HG03039 (cell line): Measurements from ENCODE around the gene HHAT.

Source experiments
- ATAC-seq: cut with Tn5 transposase; IDR thresholded peaks from one replicate; pipeline ENCODE4 v1.9.1; 2021; ENCODE audit warnings: mild to moderate bottlenecking, moderate library complexity; ENCODE audit not compliant: unreplicated experiment

The HHAT gene

DNA sequence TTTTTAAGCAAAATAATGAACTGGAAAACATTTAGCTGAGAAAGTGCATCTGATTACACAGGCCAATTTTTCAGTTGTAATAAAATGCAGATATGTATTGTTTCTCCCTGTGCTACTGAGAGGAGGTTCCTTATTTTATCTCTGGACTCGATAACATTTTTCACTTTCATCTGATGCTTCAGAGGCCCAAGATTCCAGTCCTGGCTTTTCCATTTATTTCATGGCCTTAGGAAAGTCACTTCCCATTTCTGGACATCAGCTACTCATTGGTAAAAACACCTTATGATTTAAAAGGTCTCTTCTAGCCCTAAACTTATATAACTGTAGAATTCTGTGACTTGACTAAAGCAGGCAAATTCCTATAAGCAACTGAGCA lies 203.5 kb downstream of the HHAT start:
- no peak for ATAC-seq

DNA sequence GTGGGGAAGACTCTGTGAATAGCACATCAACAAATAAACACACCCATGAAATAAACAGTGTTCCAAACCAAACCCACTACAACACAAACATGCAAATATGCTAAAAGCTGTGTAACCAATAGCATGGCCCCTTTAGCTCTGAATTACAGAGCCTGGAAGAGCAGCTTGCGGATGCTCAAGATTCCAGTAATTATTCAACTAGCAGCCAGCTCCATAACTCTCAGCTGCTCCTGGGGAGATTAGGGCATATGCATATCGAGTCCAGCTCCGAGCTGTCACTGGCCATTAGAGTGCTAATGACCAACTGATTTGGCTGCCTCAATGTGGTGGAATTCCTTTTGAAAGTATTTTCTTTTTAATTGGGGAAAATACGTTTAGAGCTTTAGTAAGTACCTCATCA lies 207.1 kb downstream of the HHAT start:
- ATAC-seq, result no peak

DNA sequence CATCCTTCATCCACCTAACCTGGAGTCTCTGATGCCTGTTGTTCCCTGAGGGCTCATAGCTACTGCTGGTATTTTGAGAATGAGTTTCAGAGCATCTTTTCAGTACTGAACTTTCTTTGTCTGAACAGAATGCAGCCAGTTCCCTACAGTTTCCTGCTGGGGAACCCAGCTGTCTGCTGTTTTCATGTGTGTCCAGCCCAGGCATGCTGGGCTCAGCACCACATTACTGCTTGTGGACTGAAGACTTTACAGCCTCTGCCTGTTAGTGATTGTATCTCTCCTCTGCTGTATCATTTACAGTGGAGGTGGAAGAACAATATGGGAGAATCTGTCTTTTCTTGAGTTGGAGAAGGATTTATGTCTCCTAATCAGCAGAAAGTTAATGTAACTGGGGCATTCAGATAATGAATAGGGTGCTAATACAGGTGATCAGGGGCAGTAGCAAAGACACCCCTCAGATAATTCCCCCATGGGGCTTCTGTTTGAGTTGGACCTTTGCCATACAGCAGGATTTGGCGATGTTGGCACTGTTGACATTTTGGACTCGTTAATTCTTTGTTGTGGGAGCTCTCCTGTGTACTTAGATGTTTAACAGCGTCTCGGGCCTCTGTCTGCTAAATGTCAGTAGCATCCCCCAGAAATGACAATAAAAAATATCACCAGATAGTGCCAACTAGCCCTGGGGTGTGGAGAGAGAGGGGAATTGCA lies 207.7 kb downstream of the HHAT start:
- ATAC-seq, result no peak

DNA sequence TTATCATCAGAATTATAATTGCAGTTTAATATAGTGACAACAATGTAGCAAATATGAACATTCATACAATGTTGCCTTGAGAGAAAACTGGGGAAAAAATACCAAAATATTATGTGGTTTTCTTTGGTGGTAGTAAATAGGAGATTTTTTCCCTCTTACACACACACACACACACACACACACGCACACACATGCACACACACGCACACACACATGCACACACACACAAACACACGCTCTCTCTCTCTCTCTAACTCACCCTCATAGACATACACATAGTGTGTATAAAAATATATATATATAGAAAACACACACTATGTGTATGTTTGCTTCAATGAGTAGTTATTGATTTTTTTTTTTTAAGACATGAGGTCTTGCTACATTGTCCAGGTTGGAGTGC lies 211.6 kb downstream of the HHAT start:
- ATAC-seq, result no peak

DNA sequence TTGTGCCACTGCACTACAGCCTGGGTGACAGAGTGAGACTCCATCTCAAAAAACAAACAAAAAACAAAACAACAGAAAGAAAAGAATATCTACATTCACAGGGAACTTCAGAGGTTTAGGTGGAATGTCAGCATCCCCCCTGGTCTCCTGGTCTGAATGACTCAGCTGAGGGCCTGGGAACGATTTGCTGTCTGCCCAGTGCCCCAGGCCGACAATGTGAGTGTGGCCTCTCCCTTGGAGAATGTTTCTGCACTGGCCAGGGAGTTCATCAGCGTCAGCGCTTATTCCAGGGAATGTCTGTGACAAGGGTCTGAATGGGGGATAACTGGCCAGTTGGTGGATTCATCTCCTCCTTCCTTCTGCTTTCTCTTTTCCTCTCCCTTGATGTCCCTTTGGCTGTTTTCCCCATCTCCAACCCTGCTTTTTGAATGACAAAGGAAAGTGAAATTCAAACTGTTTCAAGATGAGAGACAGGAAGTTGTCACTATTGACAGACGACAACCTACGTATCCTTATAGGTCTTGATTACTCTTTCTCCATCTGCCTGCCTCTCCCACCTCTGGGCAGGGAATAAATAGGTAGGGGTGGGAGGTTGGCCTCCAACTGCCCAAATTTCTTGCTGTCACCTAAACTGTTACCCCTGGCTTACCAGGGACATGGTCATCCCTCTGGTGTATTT lies 213.1 kb downstream of the HHAT start:
- no peak for ATAC-seq

DNA sequence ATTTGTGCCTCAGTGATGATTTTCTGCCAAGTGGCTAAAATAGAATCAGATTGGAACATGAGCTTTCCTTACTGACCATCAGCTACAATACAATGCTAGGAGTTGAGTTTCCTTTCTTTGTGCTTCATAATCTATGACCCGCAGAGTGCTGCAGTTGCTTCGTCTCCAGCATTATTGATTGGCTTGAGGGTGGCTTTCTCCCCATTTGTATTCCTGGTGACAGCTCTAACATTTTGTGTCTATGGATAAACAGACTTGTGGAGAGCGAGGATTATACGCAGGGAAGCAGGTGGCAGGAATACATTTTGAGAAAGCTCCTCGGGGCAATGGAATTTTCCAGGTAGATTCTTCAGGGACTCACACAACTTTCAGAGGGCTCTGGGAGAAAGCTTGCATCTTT lies 223.2 kb downstream of the HHAT start:
- ATAC-seq, result no peak

DNA sequence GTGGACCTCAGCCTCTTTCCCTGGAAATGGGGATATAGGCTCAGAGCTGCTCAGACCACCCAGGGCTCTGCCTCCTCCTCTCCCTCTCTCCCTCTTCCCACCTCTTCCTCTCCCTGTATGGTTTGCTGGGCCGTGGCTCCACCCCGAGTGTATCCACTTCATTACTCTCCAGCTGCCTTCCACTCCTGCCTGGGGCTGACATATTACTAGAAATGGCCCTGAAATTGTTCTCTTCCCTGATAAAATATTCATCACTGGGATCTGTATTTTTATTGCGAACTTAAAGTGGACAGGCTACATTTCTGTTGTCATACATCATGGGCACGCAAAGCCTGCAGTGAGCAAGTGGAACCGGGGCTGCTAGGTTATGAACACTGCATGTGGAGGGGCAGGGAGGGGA lies 225.0 kb downstream of the HHAT start:
- ATAC-seq, result no peak

DNA sequence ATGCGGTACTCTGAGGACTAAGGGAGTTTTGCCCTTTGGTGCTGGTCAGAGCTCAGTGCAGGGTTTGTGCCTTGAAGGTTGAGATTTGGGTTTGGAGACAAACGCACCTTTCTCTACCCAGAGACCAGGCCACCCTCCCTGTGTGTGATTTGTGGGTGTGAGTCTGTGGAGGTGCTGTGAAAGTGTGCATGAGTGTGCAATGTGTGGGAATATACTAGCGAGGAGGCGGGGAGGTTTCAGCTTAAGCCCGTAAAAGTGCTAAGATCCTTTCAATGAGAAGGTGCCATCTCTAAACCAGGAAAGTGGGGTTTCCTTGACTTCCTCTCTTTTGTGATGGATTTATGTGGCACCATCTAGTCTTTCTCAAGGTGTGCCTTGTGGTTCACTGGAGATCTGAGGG lies 225.7 kb downstream of the HHAT start:
- no peak for ATAC-seq

DNA sequence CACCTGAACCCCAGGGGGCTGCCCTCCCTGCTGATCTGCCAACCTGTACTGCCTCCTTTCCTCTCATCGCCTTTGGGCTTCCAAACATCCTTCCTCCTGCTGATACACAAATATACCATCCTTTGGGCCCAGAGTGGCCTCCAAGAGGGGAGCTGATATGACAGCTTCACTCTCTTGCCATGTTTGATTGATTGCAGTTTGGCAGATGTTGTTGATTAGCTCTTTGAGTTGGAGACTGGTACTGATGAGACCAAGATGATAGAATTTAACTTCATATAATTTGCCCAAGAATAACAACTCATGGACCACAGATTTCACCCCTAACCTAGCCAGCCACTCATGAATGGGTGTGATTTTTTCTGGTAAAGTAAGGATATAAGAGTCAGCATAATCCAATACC lies 227.8 kb downstream of the HHAT start:
- ATAC-seq, result no peak

DNA sequence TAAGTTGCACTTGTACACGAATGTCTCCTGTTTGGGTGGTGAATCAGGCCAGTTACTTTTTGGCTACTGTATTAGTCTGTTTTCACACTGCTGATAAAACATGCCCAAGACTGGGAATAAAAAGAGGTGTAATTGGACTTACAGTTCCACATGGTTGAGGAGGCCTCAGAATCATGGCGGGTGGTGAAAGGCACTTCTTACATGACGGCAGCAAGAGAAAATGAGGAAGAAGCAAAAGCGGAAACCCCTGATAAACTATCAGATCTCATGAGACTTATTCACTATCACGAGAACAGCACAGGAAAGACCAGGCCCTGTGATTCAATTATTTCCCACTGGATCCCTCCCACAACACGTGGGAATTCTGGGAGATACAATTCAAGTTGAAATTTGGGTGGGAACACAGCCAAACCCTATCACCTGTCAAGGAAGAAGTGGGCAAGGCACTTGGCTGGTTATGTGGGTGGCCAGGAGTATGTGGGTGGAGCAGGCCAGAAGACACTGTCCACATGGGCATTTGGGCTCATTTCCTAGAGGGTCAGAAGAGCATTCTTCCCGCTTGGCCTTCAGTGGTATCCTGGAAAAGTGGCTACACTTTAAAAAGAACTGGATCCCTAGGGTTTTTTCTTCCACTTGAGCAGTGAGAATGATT lies 228.8 kb downstream of the HHAT start:
- no peak for ATAC-seq

DNA sequence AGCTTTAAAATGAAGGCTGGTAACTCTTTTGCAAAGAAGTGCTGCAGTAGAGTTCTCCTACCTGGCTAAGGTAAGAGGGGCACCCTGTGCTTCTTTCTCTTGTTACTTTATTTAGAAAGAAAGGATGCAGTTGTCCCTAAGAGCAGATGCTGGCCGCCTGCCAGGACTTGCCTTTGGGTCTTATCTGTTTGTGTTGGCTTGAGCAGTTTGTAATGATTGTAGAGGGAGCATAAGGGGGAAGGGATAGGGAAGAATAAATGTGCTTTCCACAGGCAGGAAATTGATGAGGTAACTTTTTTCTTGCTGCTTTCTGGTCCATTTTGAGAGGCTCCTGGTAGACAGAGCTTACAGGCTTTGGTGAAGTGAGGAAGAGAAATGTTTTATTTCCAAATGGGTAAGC lies 229.6 kb downstream of the HHAT start:
- ATAC-seq, result no peak

DNA sequence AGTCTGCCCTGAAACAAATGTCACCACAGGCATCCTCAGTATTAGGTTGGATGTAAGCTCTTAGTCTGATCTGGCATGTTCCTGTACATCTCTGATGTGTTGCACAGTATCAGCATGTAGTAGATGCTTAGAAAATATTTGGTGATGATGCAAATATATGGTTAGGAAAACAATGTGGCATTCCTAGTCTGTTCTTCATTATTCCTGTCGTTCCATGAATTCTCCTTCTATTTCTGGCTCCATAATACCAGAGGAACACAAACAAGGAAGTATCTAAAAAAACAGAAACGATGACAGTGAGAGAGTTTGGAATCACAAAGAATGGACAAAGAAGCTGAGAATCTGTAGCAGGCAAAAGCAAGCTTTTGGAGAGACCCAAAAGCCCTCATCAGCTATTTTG lies 236.6 kb downstream of the HHAT start:
- ATAC-seq, result no peak

DNA sequence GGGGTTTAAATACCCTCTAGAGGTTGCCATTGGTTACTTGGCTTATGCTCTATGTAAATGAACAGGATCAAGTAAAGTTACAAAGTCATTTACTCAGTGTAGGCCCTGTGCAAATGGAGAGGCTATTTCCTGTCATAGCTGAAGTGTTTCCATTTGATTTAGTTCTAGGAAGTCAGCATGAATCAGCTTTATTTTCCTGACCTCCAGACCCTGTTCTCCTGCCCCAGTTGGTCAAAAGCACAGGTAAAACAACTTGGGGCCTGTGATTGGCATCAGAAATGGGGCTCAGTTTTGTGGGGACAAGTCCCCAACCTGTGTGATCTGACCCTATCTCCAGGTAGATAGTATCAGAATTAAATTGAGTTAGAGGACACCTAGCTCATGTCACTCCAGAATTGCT lies 239.9 kb downstream of the HHAT start:
- no peak for ATAC-seq

DNA sequence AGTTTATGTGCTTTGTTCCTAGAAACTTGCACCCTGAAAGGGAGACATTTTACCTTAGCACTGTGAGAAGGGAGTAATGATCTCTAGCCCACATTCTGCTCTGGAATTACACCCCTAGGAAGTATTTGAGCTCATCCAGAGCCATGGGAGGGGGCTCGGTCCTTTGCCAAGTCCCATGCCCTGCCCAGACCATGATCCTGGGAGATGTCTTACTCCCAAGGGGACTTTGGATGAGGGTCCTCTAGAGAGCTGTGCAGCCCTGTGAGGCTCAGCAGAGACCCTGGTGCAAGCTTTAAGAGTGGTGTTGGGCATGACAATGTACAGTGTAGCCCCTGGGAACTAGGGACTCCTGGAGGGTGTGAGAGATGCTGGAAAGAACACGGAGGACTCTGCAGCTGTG lies 241.4 kb downstream of the HHAT start:
- no peak for ATAC-seq

DNA sequence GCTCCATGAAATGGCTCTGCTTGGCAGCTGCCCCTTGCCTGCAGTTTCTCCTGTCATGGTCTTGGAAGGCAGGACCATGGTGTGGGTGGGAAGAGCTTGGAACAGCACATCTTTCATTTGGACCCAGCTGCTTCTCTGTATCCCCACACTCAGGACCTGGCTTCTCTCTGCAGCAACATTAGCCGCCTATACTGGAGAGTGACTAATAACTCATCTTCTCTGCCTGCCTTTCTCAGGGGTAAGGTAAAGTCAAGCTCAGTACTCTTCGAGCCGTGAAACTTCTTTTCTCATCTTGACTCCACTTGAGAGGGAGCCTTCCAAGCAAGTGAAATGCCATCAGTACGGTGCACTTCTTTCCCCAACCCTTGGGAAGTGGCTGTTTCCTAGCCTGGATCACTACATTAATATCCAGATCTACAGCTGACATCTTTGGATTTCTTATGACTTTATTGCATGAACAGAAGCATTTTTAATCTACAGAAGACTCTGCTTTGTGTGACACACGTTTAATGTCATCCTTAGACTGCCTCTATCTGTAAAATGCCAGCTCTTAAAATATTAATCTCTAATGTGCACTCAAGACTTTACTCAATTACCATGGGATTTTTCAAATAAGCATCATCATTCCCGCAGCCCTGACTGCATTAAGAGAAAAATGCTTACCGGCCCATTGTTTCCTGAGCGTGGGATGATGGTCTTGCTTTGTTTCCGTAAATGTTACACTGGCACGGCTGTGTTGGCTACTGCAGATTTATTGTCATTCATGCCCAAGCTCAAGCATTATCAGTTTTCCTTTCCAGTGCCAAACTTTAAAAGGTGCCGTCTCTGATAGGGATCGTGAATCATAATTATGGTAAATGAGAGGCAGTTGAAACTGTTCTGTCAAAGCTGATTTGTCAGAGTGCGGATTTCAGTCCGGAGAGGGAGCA lies 242.9 kb downstream of the HHAT start:
- no peak for ATAC-seq

DNA sequence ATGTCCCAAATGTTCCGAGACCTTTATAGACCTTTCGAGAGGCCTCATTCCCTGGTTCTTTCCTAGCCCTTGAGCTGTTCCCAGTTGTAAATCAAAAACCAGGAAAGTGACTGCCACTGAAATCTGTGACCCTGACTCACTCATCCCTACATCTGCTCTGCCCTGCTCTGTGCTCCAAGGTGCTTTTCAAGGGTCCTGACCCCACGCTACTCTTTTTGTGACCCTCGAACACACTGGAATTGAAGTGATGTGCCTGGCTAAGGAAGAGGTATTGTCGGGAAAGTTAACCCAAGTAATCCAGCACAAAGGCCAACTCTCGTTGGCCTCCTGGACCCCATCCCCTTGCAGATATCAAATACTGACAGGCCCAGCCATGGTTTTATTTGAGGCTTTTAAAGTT lies 244.4 kb downstream of the HHAT start:
- ATAC-seq, result no peak

DNA sequence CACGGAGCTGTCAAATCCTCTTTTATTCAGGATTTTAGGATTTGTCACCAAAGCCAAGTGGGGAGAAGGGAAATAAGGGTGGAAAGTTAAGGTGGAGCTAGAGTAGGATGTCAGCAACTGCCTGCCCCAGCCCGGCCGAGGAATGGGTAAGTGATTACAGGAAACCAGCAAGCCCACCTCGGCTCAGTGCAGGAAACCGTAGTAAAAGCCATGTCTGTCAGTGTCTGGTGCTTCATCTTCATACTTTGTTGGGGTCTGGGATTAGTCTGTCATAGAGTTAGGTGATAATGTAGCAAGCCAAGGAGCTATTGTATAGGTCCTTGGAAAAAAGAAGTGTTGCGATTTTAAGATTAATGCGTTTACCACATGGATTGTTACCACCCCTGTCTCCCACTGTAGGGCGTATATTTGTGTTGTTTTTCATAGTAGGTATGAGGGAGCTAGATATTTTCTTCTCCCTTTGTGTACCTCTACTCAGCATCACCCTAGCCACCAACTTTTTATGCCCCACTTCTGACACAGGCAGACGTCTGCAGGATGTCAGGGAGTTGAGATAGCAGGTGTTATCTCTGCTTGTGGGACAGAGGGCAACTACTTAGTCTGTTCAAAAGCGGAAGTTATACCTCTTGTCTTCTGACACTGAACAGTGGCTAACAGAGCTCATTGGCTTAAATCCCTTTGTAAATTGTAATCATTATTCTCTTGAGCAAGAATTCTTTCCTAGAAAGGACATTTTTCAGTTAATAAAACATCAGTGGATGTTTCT lies 253.7 kb downstream of the HHAT start:
- ATAC-seq, result no peak

DNA sequence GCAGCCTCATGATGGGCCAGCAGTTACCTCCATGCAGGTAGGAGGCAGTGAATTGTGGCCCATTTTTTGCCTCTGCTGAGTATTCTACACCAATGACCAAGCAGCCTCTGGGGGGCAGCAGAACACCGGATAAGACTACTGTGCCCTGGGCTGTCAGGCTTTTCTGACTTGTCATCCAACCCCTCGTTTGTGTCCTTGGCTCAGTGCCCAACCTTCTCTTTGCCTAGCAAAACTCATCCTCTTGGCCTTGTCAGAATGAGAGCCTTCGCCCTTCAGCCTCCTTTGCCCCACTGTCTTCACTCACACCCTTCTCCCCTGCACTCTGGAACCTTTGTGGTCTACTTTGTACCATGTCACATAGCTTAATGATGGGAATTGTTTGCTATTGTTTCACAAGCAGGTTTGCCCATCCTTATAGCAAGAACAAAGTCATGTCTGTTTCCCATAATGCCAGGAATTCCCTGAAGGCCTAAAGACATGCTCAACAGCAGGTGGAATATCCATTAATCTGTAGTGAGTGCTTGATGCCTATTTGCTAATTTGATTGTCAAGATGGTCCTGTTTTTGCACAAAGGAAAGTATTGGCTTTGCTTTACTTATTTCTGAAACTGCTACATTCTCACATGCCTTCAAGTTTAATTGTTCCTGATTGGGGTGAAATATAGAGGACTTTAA lies 255.9 kb downstream of the HHAT start:
- ATAC-seq, result peak; percentile 86

DNA sequence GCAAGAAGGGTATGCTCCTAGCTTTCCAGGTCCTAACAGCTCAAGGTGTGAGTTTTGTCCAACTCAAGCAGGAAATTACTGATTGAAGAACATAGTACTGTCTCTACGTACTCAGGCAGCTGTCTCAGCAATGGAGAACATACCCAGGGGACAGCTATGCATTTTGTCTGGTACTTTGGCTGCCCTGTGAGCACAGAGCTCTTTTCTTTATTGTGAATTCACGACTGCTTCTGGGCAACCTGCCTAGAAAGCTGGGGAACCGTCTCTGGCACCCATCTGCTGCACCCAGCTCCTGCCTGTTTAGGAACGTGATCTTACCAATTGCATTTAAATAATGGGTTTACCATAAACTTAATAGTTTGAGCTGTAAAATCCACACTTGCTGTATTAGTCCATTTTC lies 258.1 kb downstream of the HHAT start:
- no peak for ATAC-seq

DNA sequence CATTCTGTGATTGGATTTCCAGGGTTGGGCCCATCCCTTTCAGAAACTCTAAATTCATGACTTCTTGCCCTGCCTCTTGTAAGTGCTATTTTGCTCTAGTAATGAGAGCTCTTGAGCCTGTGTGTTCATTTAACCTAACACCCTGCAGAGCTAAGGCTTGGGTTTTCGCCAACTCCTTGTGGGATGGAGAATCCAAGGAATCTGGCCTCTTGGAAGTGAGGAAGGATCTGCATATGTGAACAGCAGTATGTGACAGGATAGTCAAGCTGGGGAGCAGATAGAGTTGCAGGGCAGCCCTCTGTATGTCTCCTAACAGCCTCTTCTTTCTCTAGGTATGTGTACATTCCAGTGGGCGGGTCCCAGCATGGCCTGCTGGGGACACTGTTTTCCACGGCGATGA lies 258.9 kb downstream of the HHAT start:
- ATAC-seq, result no peak
